ENCODE measurements around the gene SREBF2. TPM values are rescaled to one million over a fixed set of nuclear protein-coding genes. Genes with fewer than 3 reads are reported as not detected.

SREBF2 gene
- total and polyA plus RNA-seq, 10 of the 15 experiments (the other 5 are each of a cell fraction or from before 2014, with no cell fraction given) = 2.4 to 177 (median 78.8) TPM

GRCh38 chr22:41939981-41940831, 107.3 kb downstream of the SREBF2 start (continued):
- no peak; the same call in 1 of the 2 replicates for TF ChIP-seq ZBTB40 (IDR thresholded peaks at IDR 0.05; ENCODE audit: borderline replicate concordance)
- TF ChIP-seq ZNF274 (IDR thresholded peaks at IDR 0.05; ENCODE audit: insufficient read depth, insufficient read length) = no peak
- peak; percentile 59 to 78; a peak in 3 of 4 replicates for TF ChIP-seq BHLHE40 (IDR thresholded peaks at IDR 0.05; ENCODE audit: borderline replicate concordance in 1 of 2, low read depth in 2 of 2, low read length in 1 of 2)
- TF ChIP-seq TCF7 (IDR thresholded peaks at IDR 0.05; ENCODE audit: borderline replicate concordance) = no peak
- TF ChIP-seq CBX3 (IDR thresholded peaks at IDR 0.05; ENCODE audit: borderline replicate concordance, low read depth) = no peak
- TF ChIP-seq TAF1 (IDR thresholded peaks at IDR 0.05; ENCODE audit: borderline replicate concordance, low read depth, low read length) = 0 out of 2 replicates have a peak, but pooled peaks have one; percentile 43
- TF ChIP-seq RAD51 (IDR thresholded peaks at IDR 0.05) = peak; percentile 92
- TF ChIP-seq HDGF (IDR thresholded peaks at IDR 0.05) = peak; percentile 93
- peak; percentile 39 for TF ChIP-seq ZNF217 (IDR thresholded peaks at IDR 0.05)
- TF ChIP-seq ESRRA (IDR thresholded peaks at IDR 0.05; ENCODE audit: low read length) = no peak
- no peak for TF ChIP-seq WRNIP1 (IDR thresholded peaks at IDR 0.05; ENCODE audit: borderline replicate concordance, low read depth, low read length)
- 0 out of 4 replicates have a peak, but pooled peaks of 1 of the 2 experiments have one; percentile 17 for TF ChIP-seq SRF (IDR thresholded peaks at IDR 0.05; ENCODE audit: low read depth in 2 of 2, low read length in 2 of 2)
- TF ChIP-seq IKZF2 (IDR thresholded peaks at IDR 0.05) = peak; percentile 100
- no peak for TF ChIP-seq CHD4 (IDR thresholded peaks at IDR 0.05)
- peak; percentile 98 for TF ChIP-seq NBN (IDR thresholded peaks at IDR 0.05)
- no peak for TF ChIP-seq FOS (IDR thresholded peaks at IDR 0.05; ENCODE audit: borderline replicate concordance, extremely low read depth, insufficient read length)
- no peak for TF ChIP-seq RCOR1 (conservative IDR thresholded peaks at IDR 0.05; ENCODE audit: low read depth, low read length)
- no peak for TF ChIP-seq E4F1 (IDR thresholded peaks at IDR 0.05; ENCODE audit: borderline replicate concordance, partially characterized antibody)
- TF ChIP-seq ATF2 (IDR thresholded peaks at IDR 0.05; ENCODE audit: low read length) = no peak
- TF ChIP-seq NR2C2 (IDR thresholded peaks at IDR 0.05; ENCODE audit: borderline replicate concordance, control insufficient read depth, insufficient read length, low read depth) = no peak
- no peak for TF ChIP-seq ZNF24 (IDR thresholded peaks at IDR 0.05)
- TF ChIP-seq MAX (IDR thresholded peaks at IDR 0.05; ENCODE audit: low read depth, low read length) = peak; percentile 88
